NCI-H2081 (cell line): ENCODE results near the gene NCEH1.
"Not testable (repeated sequence)": the region's sequence is repeated elsewhere in the genome, so short reads cannot be mapped to it uniquely, and the experiment has no call there.

Experiments used
- DNase-seq, 2 experiments: peaks; one replicate each; lab custom pipeline; 2025; lab: John Stamatoyannopoulos, UW

NCEH1 gene

DNA sequence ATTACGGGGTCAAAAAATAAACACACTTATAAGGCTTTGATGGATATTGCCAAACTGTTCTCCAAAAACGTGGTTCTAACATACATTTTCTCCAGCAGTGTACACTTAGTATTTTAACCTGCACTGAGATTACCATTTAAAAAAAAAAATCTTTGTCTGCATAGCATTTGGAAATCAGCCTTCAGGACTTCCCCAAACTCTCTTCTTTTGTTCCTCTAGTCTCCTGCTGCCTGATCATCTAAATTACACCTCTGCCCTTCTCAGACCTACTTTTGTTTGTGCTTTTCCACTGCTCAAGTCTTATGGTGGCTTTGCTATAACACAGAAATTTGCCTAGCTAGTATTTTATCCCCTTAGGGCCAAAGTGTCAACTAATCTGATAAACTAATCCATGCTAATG, 3.8 kb downstream of the NCEH1 start:
- no peak for DNase-seq

DNA sequence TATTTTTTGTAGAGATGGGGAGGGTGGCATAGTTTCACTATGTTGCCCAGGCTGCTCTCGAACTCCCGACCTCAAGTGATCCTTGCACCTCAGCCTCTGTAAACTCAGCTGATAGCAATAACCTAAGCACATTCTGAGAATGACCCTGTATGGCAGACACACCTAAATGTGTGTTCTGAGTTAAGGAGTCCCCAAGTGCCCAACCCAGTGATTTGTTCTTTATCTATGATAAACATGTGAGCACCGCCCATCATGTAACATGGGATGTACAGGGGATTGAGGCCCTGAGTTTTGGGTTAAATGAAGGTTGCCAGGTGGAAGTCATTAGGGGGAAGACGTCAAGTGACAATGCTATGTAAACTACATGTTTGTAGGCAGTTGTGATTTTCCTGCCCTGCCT, 5.7 kb downstream of the NCEH1 start:
- DNase-seq, result no peak

GRCh38 chr3:172704001-172704400, 6.9 kb downstream of the NCEH1 start:
- no peak for DNase-seq

GRCh38 chr3:172702731-172703130, 8.1 kb downstream of the NCEH1 start:
- DNase-seq, result not testable (repeated sequence)

DNA sequence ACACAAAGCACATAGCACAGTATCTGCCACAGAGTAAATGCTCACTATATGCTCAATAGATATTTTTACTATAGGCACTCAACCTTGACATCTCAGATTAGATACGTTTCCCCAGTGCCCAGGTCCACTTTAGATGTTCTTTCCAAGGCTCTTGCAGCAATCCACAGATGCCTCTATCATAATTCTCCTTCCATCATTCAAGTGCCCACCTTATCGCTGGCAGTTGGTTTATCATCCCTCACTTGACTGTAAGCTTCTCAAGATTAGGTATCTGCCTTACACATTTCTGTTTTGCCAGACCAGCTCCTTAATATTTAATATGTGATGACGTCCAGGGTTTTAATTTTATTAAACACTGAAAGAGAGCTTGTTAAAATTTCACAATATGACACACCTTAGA, 8.6 kb downstream of the NCEH1 start:
- no peak for DNase-seq

DNA sequence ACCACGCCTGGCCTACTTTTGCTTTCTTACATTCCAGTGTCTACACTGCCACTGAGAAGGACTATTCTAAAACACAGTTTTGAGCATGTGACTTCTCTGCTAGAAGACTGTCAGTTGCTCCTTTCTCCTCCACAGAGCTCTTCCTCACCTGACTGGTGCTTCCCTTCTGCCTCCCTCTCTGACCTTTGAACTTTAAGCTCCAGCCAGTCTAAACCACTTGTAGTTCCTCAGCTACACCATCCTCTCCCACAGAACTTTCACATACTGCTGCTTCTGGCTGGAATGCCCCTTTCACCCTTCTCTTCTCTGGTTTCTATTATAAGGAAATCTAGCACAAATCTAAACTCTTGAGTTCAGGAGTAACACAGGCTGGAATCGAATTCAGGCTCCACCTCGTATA, 9.1 kb downstream of the NCEH1 start:
- DNase-seq, result no peak

- DNase-seq, result no peak
Measured at GRCh38 chr3:172700936-172701455, 9.9 kb downstream of the NCEH1 start.

GRCh38 chr3:172700256-172700655, 10.6 kb downstream of the NCEH1 start:
- DNase-seq, result no peak

GRCh38 chr3:172699031-172699430, 11.8 kb downstream of the NCEH1 start:
- no peak for DNase-seq

DNA sequence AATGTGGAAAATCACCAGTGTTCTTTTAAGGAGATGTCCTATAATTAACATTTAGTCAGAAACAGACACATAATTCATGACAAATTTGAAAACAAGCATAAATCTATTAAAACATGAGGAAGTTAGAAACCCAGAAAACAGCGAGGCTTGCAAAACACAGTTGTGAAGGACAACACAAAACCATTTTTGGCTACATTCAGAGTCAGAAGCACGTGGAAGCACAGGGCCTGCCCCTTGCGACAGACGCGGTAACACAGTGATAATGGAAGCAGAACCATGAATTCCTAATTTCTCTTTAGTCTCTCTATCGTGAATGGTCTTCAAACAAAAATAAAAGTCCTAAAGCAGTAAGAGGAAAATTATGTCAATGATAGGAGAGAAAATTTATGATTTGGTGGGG, 12.2 kb downstream of the NCEH1 start:
- DNase-seq, result no peak

DNA sequence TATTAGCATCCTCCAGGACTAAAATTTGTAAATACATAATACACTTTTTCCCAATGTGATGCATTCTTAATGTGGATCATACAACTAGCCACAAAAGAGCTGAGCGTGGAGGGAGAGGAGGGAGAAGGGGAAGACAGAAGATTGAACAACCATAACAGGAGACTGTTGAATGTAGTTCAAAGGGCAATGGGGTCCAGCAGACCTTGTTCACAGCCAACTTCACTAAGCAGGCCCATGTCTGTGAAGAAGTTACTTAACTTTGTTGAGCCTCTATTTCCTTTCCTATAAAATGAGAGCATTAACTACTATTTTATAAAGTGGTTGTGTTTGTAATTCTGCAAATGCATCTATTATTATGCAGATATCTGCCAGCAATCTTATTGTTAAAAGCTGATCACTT, 13.3 kb downstream of the NCEH1 start:
- DNase-seq, result no peak

DNA sequence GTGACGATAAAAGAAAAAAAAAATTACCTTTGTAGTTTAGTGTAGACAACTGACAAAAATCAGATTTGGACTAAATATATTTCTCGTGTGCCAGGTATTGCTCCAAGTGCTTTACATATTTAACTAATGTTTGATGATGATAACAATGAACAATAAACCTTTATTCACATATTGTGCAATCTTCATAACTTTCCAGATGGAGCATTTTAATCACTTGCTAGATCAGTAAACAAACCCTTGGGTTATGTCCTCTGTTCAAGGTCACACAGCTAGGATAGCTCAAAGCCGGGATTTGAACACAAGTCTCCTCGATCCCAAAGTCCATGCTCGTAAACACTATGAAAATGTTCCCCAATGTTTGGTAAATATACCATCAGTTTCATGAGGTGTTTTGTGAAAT, 14.5 kb downstream of the NCEH1 start:
- no peak for DNase-seq

- no peak for DNase-seq
Measured at GRCh38 chr3:172694573-172695246, 16.2 kb downstream of the NCEH1 start.

DNA sequence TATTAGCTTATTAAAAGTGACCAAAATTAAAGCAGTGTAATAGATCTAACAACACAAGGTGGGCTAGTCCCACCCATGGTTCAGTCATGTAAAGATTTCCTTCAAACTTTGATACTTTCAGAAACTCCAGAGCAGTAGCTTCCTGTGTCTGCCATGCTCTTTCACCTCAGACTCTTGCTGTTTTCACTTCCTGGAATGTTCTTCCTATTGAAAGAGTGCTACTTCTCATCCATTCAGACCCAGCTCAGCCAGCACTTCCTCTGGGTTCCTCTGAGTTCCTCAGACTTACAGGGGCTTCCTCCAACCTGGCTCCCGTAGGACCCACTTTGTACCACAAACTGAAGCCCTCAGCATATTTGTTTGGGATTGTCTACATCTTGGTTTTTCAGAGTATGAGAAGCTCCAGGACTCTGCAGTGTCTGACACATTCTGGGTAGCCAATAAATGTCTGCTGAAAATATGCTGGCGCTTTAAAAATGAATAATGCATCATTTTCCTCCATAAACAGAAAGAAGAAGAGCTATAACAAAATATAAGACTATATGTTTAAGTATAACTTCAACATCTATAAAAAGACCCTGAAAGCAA, 18.0 kb downstream of the NCEH1 start:
- no peak for DNase-seq

DNA sequence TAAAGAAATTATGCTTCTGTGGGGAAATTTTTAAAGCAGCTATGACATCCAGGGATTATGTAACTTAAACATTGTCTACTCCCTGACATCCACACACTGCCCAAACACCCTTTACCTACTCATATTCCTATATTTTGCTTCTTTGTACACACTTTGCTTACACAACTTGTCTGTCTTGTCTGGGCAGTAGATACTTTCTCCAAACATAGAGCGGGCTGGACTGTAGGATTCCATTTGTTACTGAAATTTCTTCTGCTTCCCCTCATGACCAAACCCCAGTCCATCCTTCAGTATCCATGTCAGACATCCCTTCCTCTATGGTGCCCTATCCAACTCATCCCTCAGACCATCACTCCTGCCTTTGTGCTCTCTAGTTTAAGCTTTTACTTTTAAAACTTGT, 19.9 kb downstream of the NCEH1 start:
- no peak for DNase-seq

- no peak for DNase-seq
Measured at GRCh38 chr3:172688588-172688987, 22.3 kb downstream of the NCEH1 start.

GRCh38 chr3:172687501-172687900, 23.4 kb downstream of the NCEH1 start:
- DNase-seq, result peak; percentile 84 to 91

- DNase-seq, result no peak
Measured at GRCh38 chr3:172685331-172686214, 25.3 kb downstream of the NCEH1 start.

DNA sequence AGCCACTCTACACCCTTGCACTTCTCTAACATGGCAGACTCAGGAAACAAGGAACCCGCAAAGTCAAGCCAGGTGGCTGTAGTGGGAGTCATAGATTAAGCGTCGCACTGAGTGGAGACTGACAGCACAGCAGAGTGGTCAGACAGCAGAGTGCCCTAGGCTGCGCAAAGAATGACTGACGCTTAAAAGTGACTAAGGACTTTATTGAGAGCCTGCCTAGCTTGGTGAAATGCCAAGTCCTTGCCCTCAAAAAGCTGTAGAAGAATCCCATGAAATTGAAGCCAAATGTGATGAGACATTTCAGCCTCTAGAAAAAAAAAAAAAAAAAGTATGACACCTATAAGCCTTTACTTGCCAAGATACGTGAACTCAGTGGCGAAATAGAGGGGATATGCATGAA, 30.2 kb downstream of the NCEH1 start:
- DNase-seq, result no peak

- no peak for DNase-seq
Measured at GRCh38 chr3:172679599-172679998, 31.3 kb downstream of the NCEH1 start.

- no peak for DNase-seq
Measured at GRCh38 chr3:172678068-172678467, 32.8 kb downstream of the NCEH1 start.

DNA sequence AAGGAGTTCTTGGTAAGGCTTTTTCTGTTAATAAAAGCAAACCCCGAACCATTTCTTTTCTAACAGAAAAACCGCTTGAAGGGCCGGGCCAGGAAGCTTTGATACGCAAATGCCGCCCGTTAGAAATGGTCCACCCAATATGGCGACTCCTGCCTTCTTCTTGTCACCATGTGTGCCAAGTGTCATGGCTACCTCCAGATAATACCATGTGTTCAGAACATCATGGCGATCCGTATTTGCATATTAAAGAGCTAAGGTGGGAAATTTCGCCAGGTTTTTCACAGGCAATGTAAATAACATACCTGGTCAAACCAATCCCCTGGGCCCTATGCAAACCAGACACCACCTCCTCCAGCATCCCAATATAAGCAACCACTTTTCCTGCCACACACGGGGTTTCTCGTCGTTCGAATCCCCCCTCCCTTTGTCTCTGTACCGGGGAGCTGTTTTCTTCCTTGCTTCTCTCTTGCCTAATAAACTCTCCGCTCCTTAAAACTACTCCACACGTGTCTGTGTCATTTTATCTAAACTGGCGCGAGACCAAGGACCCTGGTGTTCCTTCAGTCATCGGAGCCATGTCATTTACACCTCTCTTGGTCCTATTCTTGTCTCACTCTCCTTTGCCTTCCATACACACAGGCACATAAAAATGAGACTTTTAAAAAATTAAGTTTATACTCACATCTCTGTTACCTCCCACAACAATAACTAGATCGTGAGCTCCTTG, 34.5 kb downstream of the NCEH1 start:
- no peak for DNase-seq
